CD4-positive, alpha-beta T cell (primary cell): ENCODE results near the gene SLC49A4. TPM values are rescaled to one million over a fixed set of nuclear protein-coding genes. Genes with fewer than 3 reads are reported as not detected.

Source experiments
- ATAC-seq: fragments of 200-7000 bp; cut with Tn5 transposase; one replicate; pipeline ENCODE4 v1.10.0; 2022; ENCODE audit warnings: mild to moderate bottlenecking; ENCODE audit not compliant: poor library complexity
- CTCF ChIA-PET: fragments of 350-600 bp; sonication (Branson Sonifier 250); formaldehyde crosslinking; loops from one replicate; lab custom pipeline; 2021; ENCODE audit warnings: antibody characterized with exemption, inconsistent platforms; lab: Charles Lee
- POLR2A ChIA-PET: fragments of 350-600 bp; sonication (Branson Sonifier 250); formaldehyde crosslinking; loops from one replicate; lab custom pipeline; 2021; ENCODE audit warnings: antibody characterized with exemption, inconsistent platforms; lab: Charles Lee
- DNase-seq, 14 experiments: peaks; one replicate each; pipeline ENCODE4 v3.0.0-alpha.2; 2013 to 2020; ENCODE audit warnings: mixed read lengths in 2 of 14
- H3K27ac ChIP-seq, 2 donors: one replicate each; pipeline versions ENCODE4 v1.5.1 to v1.7.0; 2013; ENCODE audit warnings: low read length in 2 of 2, low read depth in 1 of 2, mild to moderate bottlenecking in 1 of 2
- H3K27me3 ChIP-seq, 2 experiments: 1 replicate in 1 of 2; 2 replicates in 1 of 2; pipeline versions ENCODE4 v1.6.1 to v1.7.0; 2013; ENCODE audit warnings: low read length in 2 of 2, control low read depth in 1 of 2, mild to moderate bottlenecking in 1 of 2, moderate library complexity in 1 of 2; ENCODE audit not compliant: insufficient read depth in 2 of 2, control insufficient read depth in 1 of 2
- H3K36me3 ChIP-seq: one replicate; pipeline ENCODE4 v1.6.1; 2013; ENCODE audit warnings: low read length, control low read depth; ENCODE audit not compliant: insufficient read depth
- H3K4me1 ChIP-seq: one replicate; pipeline ENCODE4 v1.6.1; 2013; ENCODE audit warnings: low read length, control low read depth; ENCODE audit not compliant: insufficient read depth
- H3K4me3 ChIP-seq: one replicate; pipeline ENCODE4 v1.5.1; 2013; ENCODE audit warnings: mild to moderate bottlenecking, low read length, moderate library complexity
- H3K9me3 ChIP-seq, 2 experiments: 1 replicate in 1 of 2; 2 replicates in 1 of 2; pipeline versions ENCODE4 v1.6.1 to v1.7.0; 2013; ENCODE audit warnings: low read length in 2 of 2, mild to moderate bottlenecking in 2 of 2, control low read depth in 1 of 2, moderate library complexity in 1 of 2; ENCODE audit not compliant: control insufficient read depth in 1 of 2, insufficient read depth in 1 of 2
- H3K27ac Mint-ChIP-seq: one replicate; pipeline ENCODE4 v1.8.0; 2020; ENCODE audit warnings: mixed read lengths
- H3K27me3 Mint-ChIP-seq: one replicate; pipeline ENCODE4 v1.8.0; 2021; ENCODE audit warnings: mixed read lengths
- H3K36me3 Mint-ChIP-seq: one replicate; pipeline ENCODE4 v1.8.0; 2021; ENCODE audit warnings: low read depth, mixed read lengths
- H3K4me1 Mint-ChIP-seq: one replicate; pipeline ENCODE4 v1.8.0; 2021; ENCODE audit warnings: low read depth, mixed read lengths
- H3K4me3 Mint-ChIP-seq: one replicate; pipeline ENCODE4 v1.8.0; 2020; ENCODE audit warnings: mild to moderate bottlenecking, mixed read lengths
- H3K9me3 Mint-ChIP-seq: one replicate; pipeline ENCODE4 v1.8.0; 2020; ENCODE audit warnings: mixed read lengths
- intact Hi-C, 2 experiments: fragments of 100-400 bp; cut with DNase I in 1 of 2; cut with micrococcal nuclease in 1 of 2; formaldehyde crosslinking; loops; one replicate each; pipeline versions ENCODE4 v1.15.1 to v1.9.0; 2023 to 2025; cut with DNase I, micrococcal nuclease
- total RNA-seq, 174 experiments: library from RNA in 2 of 174; stranded (reverse) in 2 of 174; gene quantifications; one replicate each; pipeline ENCODE4 v1.2.3 and lab custom pipeline; 2021 to 2026
- TF ChIP-seq, protein P1 (sequence below): fragments of 200-600 bp; IDR thresholded peaks from one replicate; pipeline ENCODE4 v1.8.0; 2022; ENCODE audit warnings: antibody characterized with exemption, mild to moderate bottlenecking

Gene SLC49A4
- total RNA-seq, 2 experiments from 2014 or later: 4.7 to 5.1 TPM

DNA sequence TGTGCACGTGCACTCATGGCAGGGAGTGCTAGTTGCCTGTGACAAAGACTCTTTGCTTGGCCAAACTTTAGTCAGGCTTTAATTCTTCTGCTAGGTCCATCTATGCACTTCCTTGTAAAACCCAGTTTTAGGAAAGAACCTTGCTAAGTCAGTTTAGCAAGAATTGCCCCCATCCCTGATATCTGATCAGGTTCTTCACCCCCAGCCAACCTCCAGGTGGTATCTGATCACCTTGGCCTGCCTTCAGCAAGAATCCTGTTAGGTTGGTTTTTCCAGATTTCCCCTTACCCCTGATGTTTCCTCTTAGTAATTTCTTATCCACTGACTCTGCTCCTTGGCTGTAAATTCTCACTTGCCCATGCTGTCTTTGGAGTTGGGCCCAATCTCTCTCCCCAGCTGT, 9.6 kb upstream of the SLC49A4 start:
- no peaks in the 10 kb centered on the region for H3K27me3 ChIP-seq
- TF ChIP-seq, protein P1, sequence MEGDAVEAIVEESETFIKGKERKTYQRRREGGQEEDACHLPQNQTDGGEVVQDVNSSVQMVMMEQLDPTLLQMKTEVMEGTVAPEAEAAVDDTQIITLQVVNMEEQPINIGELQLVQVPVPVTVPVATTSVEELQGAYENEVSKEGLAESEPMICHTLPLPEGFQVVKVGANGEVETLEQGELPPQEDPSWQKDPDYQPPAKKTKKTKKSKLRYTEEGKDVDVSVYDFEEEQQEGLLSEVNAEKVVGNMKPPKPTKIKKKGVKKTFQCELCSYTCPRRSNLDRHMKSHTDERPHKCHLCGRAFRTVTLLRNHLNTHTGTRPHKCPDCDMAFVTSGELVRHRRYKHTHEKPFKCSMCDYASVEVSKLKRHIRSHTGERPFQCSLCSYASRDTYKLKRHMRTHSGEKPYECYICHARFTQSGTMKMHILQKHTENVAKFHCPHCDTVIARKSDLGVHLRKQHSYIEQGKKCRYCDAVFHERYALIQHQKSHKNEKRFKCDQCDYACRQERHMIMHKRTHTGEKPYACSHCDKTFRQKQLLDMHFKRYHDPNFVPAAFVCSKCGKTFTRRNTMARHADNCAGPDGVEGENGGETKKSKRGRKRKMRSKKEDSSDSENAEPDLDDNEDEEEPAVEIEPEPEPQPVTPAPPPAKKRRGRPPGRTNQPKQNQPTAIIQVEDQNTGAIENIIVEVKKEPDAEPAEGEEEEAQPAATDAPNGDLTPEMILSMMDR: no peak
- Mint-ChIP-seq H3K4me3 (no peak overlapping the region), H3K36me3 (peaks cover 26% of the 10 kb centered on the region), H3K4me1 (peaks cover 32% of the 10 kb centered on the region), H3K27me3 (no peaks in the 10 kb centered on the region), H3K27ac (no peak overlapping the region), H3K9me3 (no peaks in the 10 kb centered on the region)
- ATAC-seq (no peak), DNase-seq (no peak)
- H3K27ac ChIP-seq: no peak overlapping the region
- no peaks in the 10 kb centered on the region for H3K4me1 ChIP-seq
- no peak overlapping the region for H3K4me3 ChIP-seq
- H3K36me3 ChIP-seq: peaks cover 24% of the 10 kb centered on the region
- ChIA-PET CTCF (no interaction called here), POLR2A (interaction anchor here (2.4 kb wide), 1 partner anchor 8 kb away, joined by 14 read pairs; the partner anchor contains the start of gene HSPBAP1)
- intact Hi-C loops: no loop called here
- H3K9me3 ChIP-seq: peaks cover 0 to 4% of the 10 kb centered on the region in 2 experiments

DNA sequence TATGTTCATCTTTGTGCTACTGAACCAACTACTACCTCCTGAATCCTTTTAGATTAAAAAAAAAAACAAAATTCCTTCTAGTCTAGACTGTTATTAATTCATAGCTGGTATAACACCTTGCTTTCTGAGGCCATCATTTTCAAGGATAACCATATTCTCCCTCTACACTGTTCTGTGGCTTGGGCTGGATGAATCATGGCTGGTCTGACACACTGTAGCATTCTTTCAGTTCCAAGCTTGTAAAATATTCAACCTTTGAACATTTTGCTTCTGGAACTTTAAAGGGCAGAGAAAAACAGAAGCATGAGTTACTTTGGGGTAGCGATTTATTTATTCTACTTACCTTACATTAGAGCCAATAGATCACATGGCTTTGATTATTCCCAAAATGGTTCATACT, 8.8 kb upstream of the SLC49A4 start:
- no peak for ATAC-seq
- H3K9me3 ChIP-seq: peaks cover 0 to 4% of the 10 kb centered on the region in 2 experiments
- H3K36me3 ChIP-seq: peaks cover 24% of the 10 kb centered on the region
- CTCF ChIA-PET: no interaction called here
- intact Hi-C loops: no loop called here
- Mint-ChIP-seq H3K27me3 (no peaks in the 10 kb centered on the region), H3K27ac (no peak overlapping the region), H3K36me3 (peaks cover 26% of the 10 kb centered on the region), H3K4me1 (peaks cover 32% of the 10 kb centered on the region), H3K4me3 (no peak overlapping the region), H3K9me3 (no peaks in the 10 kb centered on the region)
- POLR2A ChIA-PET: no interaction called here
- H3K27ac ChIP-seq: no peak overlapping the region
- DNase-seq: no peak
- no peak overlapping the region for H3K4me3 ChIP-seq
- TF ChIP-seq, protein P1: no peak
- H3K4me1 ChIP-seq: no peaks in the 10 kb centered on the region
- H3K27me3 ChIP-seq: no peaks in the 10 kb centered on the region

DNA sequence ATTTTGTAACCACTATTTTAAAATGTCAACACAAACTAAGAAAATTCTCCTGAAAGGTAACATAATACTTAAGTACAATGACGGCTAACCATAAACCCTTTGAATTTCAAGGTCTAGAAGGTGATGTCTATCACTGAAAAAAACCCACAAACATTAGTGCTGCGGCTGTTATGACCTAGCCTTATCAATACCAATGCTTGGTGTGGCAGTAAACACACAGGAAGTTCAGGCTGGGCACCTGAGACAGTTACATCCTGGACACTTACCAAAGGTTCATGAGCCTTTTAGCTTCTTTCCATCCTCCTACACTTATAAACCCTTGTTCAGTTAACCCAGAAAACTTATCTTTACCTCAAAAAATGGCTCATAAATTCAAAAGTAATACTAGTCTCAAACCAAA, 7.0 kb upstream of the SLC49A4 start:
- peaks cover 19% of the 10 kb centered on the region for H3K36me3 ChIP-seq
- H3K9me3 Mint-ChIP-seq: no peaks in the 10 kb centered on the region
- intact Hi-C loops: no loop called here
- H3K27ac Mint-ChIP-seq: peak overlapping the region; percentile 65
- CTCF ChIA-PET: no interaction called here
- peak; percentile 32 for ATAC-seq
- no peak overlapping the region for H3K4me3 ChIP-seq
- H3K27me3 Mint-ChIP-seq: no peaks in the 10 kb centered on the region
- H3K4me3 Mint-ChIP-seq: no peak overlapping the region
- H3K27ac ChIP-seq: no peak overlapping the region
- H3K36me3 Mint-ChIP-seq: peaks cover 21% of the 10 kb centered on the region
- peaks cover 5% of the 10 kb centered on the region for H3K4me1 ChIP-seq
- no peak for DNase-seq
- POLR2A ChIA-PET: no interaction called here
- peaks cover 32% of the 10 kb centered on the region for H3K4me1 Mint-ChIP-seq
- no peaks in the 10 kb centered on the region for H3K9me3 ChIP-seq
- H3K27me3 ChIP-seq: no peaks in the 10 kb centered on the region
- TF ChIP-seq, protein P1: no peak
